Adrenal gland (tissue), 12 donors: ENCODE data around the gene PRAMEF20. TPM values are rescaled to one million over a fixed set of nuclear protein-coding genes. Genes with fewer than 3 reads are reported as not detected.
"Not testable (repeated sequence)": the region's sequence is repeated elsewhere in the genome, so short reads cannot be mapped to it uniquely, and the experiment has no call there.

Experiments
- DNase-seq, 7 donors: peaks; one replicate each; pipeline ENCODE4 v3.0.0-alpha.2; 2019 to 2020
- H3K27ac ChIP-seq, 5 donors: fragments of 200-600 bp; sonication (generic) in 4 of 5; 1 replicate in 3 of 5; 2 replicates in 2 of 5; pipeline versions ENCODE4 v1.5.1 to v1.8.0; 2016 to 2020; ENCODE audit warnings: mild to moderate bottlenecking in 1 of 5
- H3K27me3 ChIP-seq: fragments of 200-600 bp; 2 replicates; pipeline ENCODE4 v1.8.0; 2021
- H3K36me3 ChIP-seq, 2 donors: fragments of 200-600 bp; replicated peaks in 1 of 2; 1 replicate in 1 of 2; 2 replicates in 1 of 2; pipeline versions ENCODE4 v1.5.1 to v1.8.0; 2018 to 2022
- H3K4me1 ChIP-seq, 2 donors: fragments of 200-600 bp; replicated peaks in 1 of 2; 1 replicate in 1 of 2; 2 replicates in 1 of 2; pipeline versions ENCODE4 v1.5.1 to v1.8.0; 2018 to 2021
- H3K4me3 ChIP-seq, 4 donors: fragments of 200-600 bp; sonication (generic) in 3 of 4; one replicate each; pipeline ENCODE4 v1.5.1; 2016 to 2018
- H3K9me3 ChIP-seq, 3 donors: fragments of 200-600 bp; sonication (generic) in 1 of 3; replicated peaks in 1 of 3; 1 replicate in 2 of 3; 2 replicates in 1 of 3; pipeline versions ENCODE4 v1.5.1 to v1.8.0; 2016 to 2021
- POLR2A ChIP-seq, 2 donors: fragments of 450-650 bp; IDR thresholded peaks; one replicate each; pipeline ENCODE4 v1.6.1; 2017; ENCODE audit warnings: antibody characterized with exemption in 2 of 2, mild to moderate bottlenecking in 2 of 2, moderate library complexity in 1 of 2
- WGBS, 4 donors: extraction: QIAGEN DNeasy Blood & Tissue Kit in 2 of 4; methylation state at CpG; one replicate each; pipeline versions ENCODE4 v1.1.5 to v1.1.7; 2013 to 2017; 5-methylcytosine and 5-hydroxymethylcytosine counted together
- intact Hi-C, 2 donors: fragments of 100-400 bp; cut with DNase I; formaldehyde crosslinking; loops; one replicate each; pipeline versions ENCODE4 v1.14.1 to v1.15.0; 2022 to 2023
- polyA plus RNA-seq, 3 donors: library from polyadenylated mRNA; stranded (reverse); fragments of 200-250 nt in 2 of 3; fragments of 350-450 nt in 1 of 3; fragmentation: Illumina TruSeq in 1 of 3; extraction: RNeasy Lipid Tissue Mini Kit (QIAGEN cat#74804) in 1 of 3; gene quantifications; one replicate each; pipeline ENCODE4 v1.2.3, GENCODE V29; 2013 to 2014
- total RNA-seq, 9 donors: library from RNA; depleted of rRNA in 4 of 9; stranded (reverse); fragments of >200 nt in 4 of 9; fragments of 120-200 nt in 1 of 9; fragmentation: NEBNext Ultra II Directional in 1 of 9; extraction: Animal tissue kit (Norgen Biotek cat#: 25700) in 1 of 9; gene quantifications; one replicate each; pipeline versions ENCODE4 v1.1.0 to v1.2.4, GENCODE V29; 2013 to 2023
- TF ChIP-seq, protein P1 (sequence below), 6 experiments: fragments of 450-650 bp in 4 of 6; fragments of 200-600 bp in 2 of 6; sonication (generic) in 1 of 6; IDR thresholded peaks; 1 replicate in 5 of 6; 2 replicates in 1 of 6; pipeline versions ENCODE4 v1.5.1 to v1.8.0; 2016 to 2021; ENCODE audit warnings: antibody characterized with exemption in 6 of 6, mild to moderate bottlenecking in 2 of 6, moderate library complexity in 1 of 6
- donor health status: healthy with polysubstance abuse.
- donor health status: Bipolar disorder and iron deficiency.
- donor health status: DM: yes; HTN: yes; CAD: no.
- donor health status: DM: no; HTN: no; CAD: no.
- donor health status: DM: no; HTN: no; CAD: no.
- donor health status: DM: yes; HTN: yes; CAD: no.

The PRAMEF20 gene
- total and polyA plus RNA-seq, 12 donors, result not detected

GRCh38 chr1:13435458-13435857, 25.2 kb downstream of the PRAMEF20 start:
- no peaks in the 10 kb centered on the region for H3K36me3 ChIP-seq
- no peak for TF ChIP-seq POLR2A (IDR thresholded peaks at IDR 0.05)
- TF ChIP-seq, protein P1, sequence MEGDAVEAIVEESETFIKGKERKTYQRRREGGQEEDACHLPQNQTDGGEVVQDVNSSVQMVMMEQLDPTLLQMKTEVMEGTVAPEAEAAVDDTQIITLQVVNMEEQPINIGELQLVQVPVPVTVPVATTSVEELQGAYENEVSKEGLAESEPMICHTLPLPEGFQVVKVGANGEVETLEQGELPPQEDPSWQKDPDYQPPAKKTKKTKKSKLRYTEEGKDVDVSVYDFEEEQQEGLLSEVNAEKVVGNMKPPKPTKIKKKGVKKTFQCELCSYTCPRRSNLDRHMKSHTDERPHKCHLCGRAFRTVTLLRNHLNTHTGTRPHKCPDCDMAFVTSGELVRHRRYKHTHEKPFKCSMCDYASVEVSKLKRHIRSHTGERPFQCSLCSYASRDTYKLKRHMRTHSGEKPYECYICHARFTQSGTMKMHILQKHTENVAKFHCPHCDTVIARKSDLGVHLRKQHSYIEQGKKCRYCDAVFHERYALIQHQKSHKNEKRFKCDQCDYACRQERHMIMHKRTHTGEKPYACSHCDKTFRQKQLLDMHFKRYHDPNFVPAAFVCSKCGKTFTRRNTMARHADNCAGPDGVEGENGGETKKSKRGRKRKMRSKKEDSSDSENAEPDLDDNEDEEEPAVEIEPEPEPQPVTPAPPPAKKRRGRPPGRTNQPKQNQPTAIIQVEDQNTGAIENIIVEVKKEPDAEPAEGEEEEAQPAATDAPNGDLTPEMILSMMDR (IDR thresholded peaks at IDR 0.05), result no peak
- 26 to 64% (median 53%) methylated on average over 3 of the region's 3 CpGs for WGBS, 4 donors
- DNase-seq, result no peak
- no peak overlapping the region for H3K4me3 ChIP-seq
- H3K27ac ChIP-seq, result no peak overlapping the region
- no peaks in the 10 kb centered on the region for H3K9me3 ChIP-seq
- intact Hi-C loops, result no loop called here
- H3K4me1 ChIP-seq, result no peaks in the 10 kb centered on the region
- H3K27me3 ChIP-seq, result no peaks in the 10 kb centered on the region

- H3K27me3 ChIP-seq, H3K27ac ChIP-seq, H3K4me1 ChIP-seq, H3K9me3 ChIP-seq, H3K4me3 ChIP-seq, intact Hi-C loops, H3K36me3 ChIP-seq, DNase-seq: not testable (repeated sequence)
- WGBS, 4 donors, result 93 to 97% (median 94%) methylated on average over 3 to 49 of the region's 49 CpGs
These were observed 29.0 kb downstream of the PRAMEF20 start for GRCh38 chr1:13439104-13439783.

DNA sequence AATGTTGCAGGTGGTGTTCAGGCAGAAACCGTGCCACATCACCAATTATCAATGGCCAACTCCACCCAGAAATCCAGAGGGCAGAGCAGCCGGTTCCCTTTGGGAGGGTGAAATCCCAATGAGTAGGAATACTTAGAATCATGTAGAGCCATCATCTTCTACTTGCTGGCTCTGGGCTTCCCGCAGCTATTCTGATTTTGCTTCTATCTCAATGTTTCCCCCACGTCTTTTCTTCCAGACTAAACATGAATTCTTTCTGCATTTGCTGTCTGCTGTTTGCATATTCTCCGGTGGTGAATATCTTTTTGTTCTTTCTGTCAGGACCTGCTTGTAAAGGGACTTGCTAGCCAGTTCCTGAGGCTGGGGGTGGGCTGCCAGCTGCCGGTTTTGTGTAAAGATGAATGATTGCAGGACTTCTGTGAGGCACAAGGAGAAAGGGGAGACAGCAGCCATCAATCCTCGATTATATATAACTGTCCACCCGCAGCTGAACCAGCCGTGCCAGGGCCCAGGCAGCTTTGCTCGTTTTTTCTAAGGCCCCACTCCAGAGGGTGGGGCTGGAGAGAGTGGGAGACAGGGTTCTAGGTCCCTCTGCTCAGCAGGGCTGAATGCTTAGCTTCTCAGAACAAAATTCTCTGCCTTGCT, 33.2 kb downstream of the PRAMEF20 start:
- Histone ChIP-seq H3K4me1 (no peaks in the 10 kb centered on the region), H3K27me3 (no peaks in the 10 kb centered on the region), H3K4me3 (no peak overlapping the region), H3K9me3 (no peaks in the 10 kb centered on the region), H3K27ac (no peak overlapping the region), H3K36me3 (no peaks in the 10 kb centered on the region)
- TF ChIP-seq, protein P1 (IDR thresholded peaks at IDR 0.05), result no peak
- no peak for TF ChIP-seq POLR2A (IDR thresholded peaks at IDR 0.05)
- intact Hi-C loops, result no loop called here
- 59 to 69% (median 63%) methylated on average over 10 of the region's 10 CpGs for WGBS, 4 donors
- no peak for DNase-seq

DNA sequence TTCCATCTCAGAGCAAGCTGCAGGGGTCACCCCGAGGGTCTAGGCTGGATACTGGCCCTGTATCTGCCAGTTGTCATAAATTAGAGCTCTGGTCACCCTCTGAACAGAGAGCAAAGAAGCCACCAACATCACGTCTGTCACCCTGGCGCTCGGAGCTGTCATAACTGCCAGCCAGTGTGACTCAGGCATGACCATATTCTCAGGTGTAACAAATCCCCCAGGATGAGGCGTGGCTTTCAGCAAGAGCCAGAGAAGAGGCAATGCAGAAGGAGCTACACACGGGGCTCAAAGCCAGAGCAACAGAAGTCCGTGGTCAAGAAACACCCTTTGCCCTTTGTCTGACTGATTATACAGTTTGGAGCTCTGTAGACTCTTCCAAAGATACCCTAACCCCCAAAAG, 40.0 kb downstream of the PRAMEF20 start:
- WGBS, 4 donors, result 68 to 74% (median 73%) methylated on average over 6 to 7 of the region's 7 CpGs
- TF ChIP-seq, protein P1 (IDR thresholded peaks at IDR 0.05), result no peak
- TF ChIP-seq POLR2A (IDR thresholded peaks at IDR 0.05), result no peak
- H3K36me3 ChIP-seq, result no peaks in the 10 kb centered on the region
- no peak for DNase-seq
- intact Hi-C loops, result no loop called here
- H3K9me3 ChIP-seq, result no peaks in the 10 kb centered on the region
- no peak overlapping the region for H3K27ac ChIP-seq
- H3K4me1 ChIP-seq, result no peaks in the 10 kb centered on the region
- H3K27me3 ChIP-seq, result no peaks in the 10 kb centered on the region
- no peak overlapping the region for H3K4me3 ChIP-seq
